ENCODE results near the gene MPEG1. TPM values are rescaled to one million over a fixed set of nuclear protein-coding genes. Genes with fewer than 3 reads are reported as not detected.
A peak's percentile ranks its signal among the peaks of the same experiment; 100 is the strongest.

The MPEG1 gene
- total and polyA plus RNA-seq, 2 of the 13 experiments (the other 11 are each of a cell fraction or from before 2014, with no cell fraction given) = not detected

GRCh38 chr11:59171508-59172322 is 41.0 kb downstream of the MPEG1 start, which contains the start of gene DTX4 (continued):
- TF ChIP-seq ZNF800 (CRISPR knock-in tag; IDR thresholded peaks at IDR 0.05) (peak; percentile 82; the same call in 1 of the 2 replicates), ZKSCAN8 (CRISPR knock-in tag; IDR thresholded peaks at IDR 0.05; ENCODE audit: borderline replicate concordance) (0 out of 2 replicates have a peak, but pooled peaks have one; percentile 22), RELA (CRISPR knock-in tag; IDR thresholded peaks at IDR 0.05) (no peak), DMAP1 (CRISPR knock-in tag; IDR thresholded peaks at IDR 0.05) (peak; percentile 49; the same call in 1 of the 2 replicates), ZNF619 (CRISPR knock-in tag; IDR thresholded peaks at IDR 0.05) (0 out of 2 replicates have a peak, but pooled peaks have one; percentile 69), MYPOP (CRISPR knock-in tag; IDR thresholded peaks at IDR 0.05) (peak; percentile 81), ZNF446 (CRISPR knock-in tag; IDR thresholded peaks at IDR 0.05) (peak; percentile 66; the same call in 1 of the 2 replicates), ZNF639 (CRISPR knock-in tag; conservative IDR thresholded peaks at IDR 0.05) (0 out of 2 replicates have a peak, but pooled peaks have one; percentile 48), SAP130 (CRISPR knock-in tag; IDR thresholded peaks at IDR 0.05; ENCODE audit: low read depth) (peak; percentile 45), TCF7 (IDR thresholded peaks at IDR 0.05; ENCODE audit: low read depth) (no peak), ZNF7 (CRISPR knock-in tag; IDR thresholded peaks at IDR 0.05) (no peak), CCAR2 (optimal IDR thresholded peaks at IDR 0.05; ENCODE audit: low read depth, low read length) (no peak), ZNF275 (CRISPR knock-in tag; IDR thresholded peaks at IDR 0.05; ENCODE audit: borderline replicate concordance) (0 out of 2 replicates have a peak, but pooled peaks have one; percentile 44), CEBPB (IDR thresholded peaks at IDR 0.05; ENCODE audit: borderline replicate concordance, low read depth, low read length) (peak; percentile 42; the same call in 1 of the 2 replicates), USF2 (IDR thresholded peaks at IDR 0.05; ENCODE audit: low read depth, low read length) (no peak), USF2 (CRISPR knock-in tag; IDR thresholded peaks at IDR 0.05; ENCODE audit: borderline replicate concordance) (no peak), RBAK (CRISPR knock-in tag; IDR thresholded peaks at IDR 0.05) (no peak), GTF3A (CRISPR knock-in tag; conservative IDR thresholded peaks at IDR 0.05) (no peak), TMF1 (CRISPR knock-in tag; IDR thresholded peaks at IDR 0.05; ENCODE audit: low read depth) (no peak), MAZ (IDR thresholded peaks at IDR 0.05; ENCODE audit: borderline replicate concordance, low read depth, low read length) (peak; percentile 52), MAZ (CRISPR knock-in tag; IDR thresholded peaks at IDR 0.05; ENCODE audit: low read depth) (peak; percentile 70), BORCS8-MEF2B (CRISPR knock-in tag; IDR thresholded peaks at IDR 0.05) (peak; percentile 48), TRIM24 (CRISPR knock-in tag; IDR thresholded peaks at IDR 0.05) (no peak)

Data from HepG2 (cell line).